Measurements from ENCODE around the gene ZNF343. TPM values are rescaled to one million over a fixed set of nuclear protein-coding genes. Genes with fewer than 3 reads are reported as not detected.

The ZNF343 gene
- total and polyA plus RNA-seq, 10 donors: 4.8 to 16.2 (median 10.3) TPM

DNA sequence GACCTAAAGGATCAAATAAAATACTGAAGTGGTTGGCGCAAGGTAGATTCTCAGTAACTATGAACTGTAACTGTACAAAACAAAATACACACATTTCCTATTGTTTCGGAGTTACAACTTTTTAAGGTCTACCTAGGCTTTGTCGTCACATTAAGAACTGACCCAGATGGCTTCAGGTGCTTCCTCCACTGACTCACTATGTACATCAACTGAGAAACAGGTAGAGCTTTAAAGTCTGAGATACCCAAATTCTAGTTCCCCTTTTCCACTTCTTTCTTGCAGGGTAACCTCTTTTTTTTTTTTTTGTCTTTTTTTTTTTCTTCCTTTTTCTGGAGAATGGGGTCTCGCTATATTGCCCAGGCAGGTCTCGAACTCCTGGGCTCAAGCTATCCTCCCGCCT is 43.6 kb downstream of the ZNF343 start:
- Histone ChIP-seq H3K4me1 (peaks cover 9 to 38% (median 27%) of the 10 kb centered on the region in 6 donors), H3K36me3 (peaks cover 7 to 89% (median 80%) of the 10 kb centered on the region in 6 donors), H3K9me3 (no peaks in the 10 kb centered on the region), H3K4me3 (no peak overlapping the region), H3K27me3 (replicated peaks in 1 of 7) (no peaks in the 10 kb centered on the region), H3K27ac (no peak overlapping the region)
- TF ChIP-seq, protein P1, sequence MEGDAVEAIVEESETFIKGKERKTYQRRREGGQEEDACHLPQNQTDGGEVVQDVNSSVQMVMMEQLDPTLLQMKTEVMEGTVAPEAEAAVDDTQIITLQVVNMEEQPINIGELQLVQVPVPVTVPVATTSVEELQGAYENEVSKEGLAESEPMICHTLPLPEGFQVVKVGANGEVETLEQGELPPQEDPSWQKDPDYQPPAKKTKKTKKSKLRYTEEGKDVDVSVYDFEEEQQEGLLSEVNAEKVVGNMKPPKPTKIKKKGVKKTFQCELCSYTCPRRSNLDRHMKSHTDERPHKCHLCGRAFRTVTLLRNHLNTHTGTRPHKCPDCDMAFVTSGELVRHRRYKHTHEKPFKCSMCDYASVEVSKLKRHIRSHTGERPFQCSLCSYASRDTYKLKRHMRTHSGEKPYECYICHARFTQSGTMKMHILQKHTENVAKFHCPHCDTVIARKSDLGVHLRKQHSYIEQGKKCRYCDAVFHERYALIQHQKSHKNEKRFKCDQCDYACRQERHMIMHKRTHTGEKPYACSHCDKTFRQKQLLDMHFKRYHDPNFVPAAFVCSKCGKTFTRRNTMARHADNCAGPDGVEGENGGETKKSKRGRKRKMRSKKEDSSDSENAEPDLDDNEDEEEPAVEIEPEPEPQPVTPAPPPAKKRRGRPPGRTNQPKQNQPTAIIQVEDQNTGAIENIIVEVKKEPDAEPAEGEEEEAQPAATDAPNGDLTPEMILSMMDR (IDR thresholded peaks at IDR 0.05 in 8 of 11, conservative IDR thresholded peaks at IDR 0.05 in 3 of 11): no peak
- no peak for TF ChIP-seq POLR2A (IDR thresholded peaks at IDR 0.05)
- TF ChIP-seq POLR2AphosphoS5 (IDR thresholded peaks at IDR 0.05): no peak
- no peak for DNase-seq
- intact Hi-C loops (cut with DNase I; ENCODE audit: low total_unique reads): no loop called here
- 90 to 93% (median 93%) methylated on average over 6 of the region's 6 CpGs for WGBS, 5 donors

DNA sequence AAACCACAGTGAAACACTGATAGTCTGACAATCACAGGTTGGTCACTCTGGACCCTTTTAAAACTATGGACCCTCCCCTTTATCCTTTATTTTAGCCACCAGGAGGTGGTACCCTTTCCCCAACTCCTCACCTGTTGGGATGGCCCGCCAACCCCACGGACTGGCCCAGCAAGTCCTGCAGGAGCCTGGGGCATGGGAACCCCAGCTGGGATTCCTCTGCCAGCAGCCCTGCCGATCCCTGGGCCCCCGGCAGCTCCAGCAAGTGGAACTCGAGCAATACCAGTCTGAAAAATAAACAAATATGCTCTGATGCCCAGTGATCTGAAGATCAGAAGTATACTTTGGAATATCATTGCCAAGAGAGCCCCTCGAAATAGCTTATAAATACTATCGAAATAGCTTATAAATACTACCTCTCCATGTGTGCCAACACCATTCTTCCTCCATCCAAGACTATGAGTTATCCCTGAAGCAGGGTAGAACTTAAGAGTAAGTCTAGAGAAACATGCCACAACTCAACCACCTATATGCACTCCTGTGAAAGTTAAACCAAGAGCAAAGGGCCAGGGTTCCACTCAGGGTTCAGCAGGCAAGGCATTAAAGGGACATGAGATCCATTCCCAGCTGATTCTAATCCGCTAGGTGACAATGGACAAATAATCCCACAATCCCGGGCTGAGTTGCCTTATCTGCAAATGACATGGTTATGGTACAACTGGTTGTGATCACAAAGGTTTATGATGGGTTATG is 44.9 kb downstream of the ZNF343 start:
- peaks cover 4 to 25% (median 15%) of the 10 kb centered on the region in 6 donors for H3K4me1 ChIP-seq
- intact Hi-C loops (cut with DNase I; ENCODE audit: low total_unique reads): no loop called here
- peaks cover 7 to 100% (median 88%) of the 10 kb centered on the region in 6 donors for H3K36me3 ChIP-seq
- no peaks in the 10 kb centered on the region for H3K9me3 ChIP-seq
- H3K27me3 ChIP-seq (replicated peaks in 1 of 7): no peaks in the 10 kb centered on the region
- WGBS, 5 donors: 91 to 99% (median 97%) methylated on average over 9 of the region's 9 CpGs
- TF ChIP-seq, protein P1 (IDR thresholded peaks at IDR 0.05 in 8 of 11, conservative IDR thresholded peaks at IDR 0.05 in 3 of 11): no peak
- peak in 2 of 3 donors; percentile 15 to 31 for TF ChIP-seq POLR2AphosphoS5 (IDR thresholded peaks at IDR 0.05)
- no peak for DNase-seq
- H3K27ac ChIP-seq: no peak overlapping the region
- H3K4me3 ChIP-seq: no peak overlapping the region

DNA sequence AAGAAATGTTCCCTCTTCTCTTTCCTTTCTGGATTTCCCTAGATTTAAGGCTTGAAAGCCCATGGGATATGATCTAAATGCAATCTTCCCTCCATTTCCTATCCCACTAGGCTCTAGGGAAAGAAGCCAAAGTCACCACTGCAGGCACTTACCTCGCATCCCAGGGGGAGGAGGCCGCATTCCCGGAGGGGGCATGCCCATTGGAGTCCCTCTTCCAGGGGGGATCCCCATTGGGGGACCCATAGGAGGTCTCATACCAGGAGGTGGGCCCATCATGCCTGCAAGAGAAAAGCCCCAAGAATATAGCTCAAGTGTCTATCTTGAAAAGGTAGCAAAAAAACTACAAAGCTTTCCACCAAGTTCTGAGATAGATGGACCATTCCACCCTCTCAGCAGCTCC is 46.2 kb downstream of the ZNF343 start:
- 87 to 100% (median 93%) methylated on average over 3 of the region's 3 CpGs for WGBS, 5 donors
- Histone ChIP-seq H3K4me1 (peaks cover 0 to 12% (median 3%) of the 10 kb centered on the region in 6 donors), H3K36me3 (peaks cover 7 to 98% (median 82%) of the 10 kb centered on the region in 6 donors), H3K4me3 (no peak overlapping the region), H3K27me3 (replicated peaks in 1 of 7) (no peaks in the 10 kb centered on the region), H3K9me3 (no peaks in the 10 kb centered on the region), H3K27ac (no peak overlapping the region)
- intact Hi-C loops (cut with DNase I; ENCODE audit: low total_unique reads): no loop called here
- peak in 1 of 3 donors; percentile 19 for TF ChIP-seq POLR2AphosphoS5 (IDR thresholded peaks at IDR 0.05)
- TF ChIP-seq POLR2A (IDR thresholded peaks at IDR 0.05): no peak
- no peak for DNase-seq

DNA sequence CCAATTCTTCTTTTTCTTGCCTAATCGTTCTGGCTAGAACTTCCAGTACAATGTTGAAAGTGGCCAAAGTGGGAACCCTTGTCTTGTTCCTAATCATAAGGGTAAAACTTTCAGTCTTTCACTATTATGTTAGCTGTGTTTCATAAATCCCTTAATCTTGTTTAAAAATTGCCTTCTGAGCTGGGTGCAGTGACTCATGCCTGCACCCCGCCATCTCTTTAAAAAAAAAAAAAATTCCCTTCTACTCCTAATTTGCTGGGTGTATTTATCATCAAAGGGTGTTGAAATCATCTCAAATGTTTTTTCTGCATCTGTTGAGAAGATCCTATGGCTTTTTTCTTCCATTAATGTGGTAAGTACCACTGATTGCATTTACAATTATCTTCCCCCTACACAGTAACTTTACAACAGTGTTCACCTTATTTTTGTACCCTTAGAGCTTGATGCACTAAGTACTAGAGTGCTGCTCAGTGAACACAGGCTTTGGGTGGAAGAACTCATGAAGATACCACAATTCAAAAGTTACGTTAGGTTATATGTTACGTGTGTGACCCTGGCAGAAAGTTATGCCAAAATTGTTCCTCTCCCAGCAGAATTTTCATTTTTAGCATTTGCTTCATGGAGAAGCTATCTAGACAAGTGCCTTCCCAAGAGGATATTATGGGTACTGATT is 47.8 kb downstream of the ZNF343 start:
- Histone ChIP-seq H3K4me1 (no peaks in the 10 kb centered on the region), H3K36me3 (peaks cover 7 to 87% (median 66%) of the 10 kb centered on the region in 6 donors), H3K9me3 (no peaks in the 10 kb centered on the region), H3K27me3 (replicated peaks in 1 of 7) (no peaks in the 10 kb centered on the region), H3K4me3 (no peak overlapping the region), H3K27ac (no peak overlapping the region)
- intact Hi-C loops (cut with DNase I; ENCODE audit: low total_unique reads): no loop called here
- no peak for TF ChIP-seq POLR2AphosphoS5 (IDR thresholded peaks at IDR 0.05)
- TF ChIP-seq, protein P1 (IDR thresholded peaks at IDR 0.05 in 8 of 11, conservative IDR thresholded peaks at IDR 0.05 in 3 of 11): no peak
- 89 to 96% (median 93%) methylated on average over 4 of the region's 4 CpGs for WGBS, 5 donors
- DNase-seq: no peak

All from spleen (tissue), 11 donors.